Measurements from ENCODE around the gene MEN1. TPM values are rescaled to one million over a fixed set of nuclear protein-coding genes. Genes with fewer than 3 reads are reported as not detected.

MEN1 gene
- total and polyA plus RNA-seq, 2 of the 13 experiments (the other 11 are each of a cell fraction or from before 2014, with no cell fraction given): 20.5 to 27.3 TPM

DNA sequence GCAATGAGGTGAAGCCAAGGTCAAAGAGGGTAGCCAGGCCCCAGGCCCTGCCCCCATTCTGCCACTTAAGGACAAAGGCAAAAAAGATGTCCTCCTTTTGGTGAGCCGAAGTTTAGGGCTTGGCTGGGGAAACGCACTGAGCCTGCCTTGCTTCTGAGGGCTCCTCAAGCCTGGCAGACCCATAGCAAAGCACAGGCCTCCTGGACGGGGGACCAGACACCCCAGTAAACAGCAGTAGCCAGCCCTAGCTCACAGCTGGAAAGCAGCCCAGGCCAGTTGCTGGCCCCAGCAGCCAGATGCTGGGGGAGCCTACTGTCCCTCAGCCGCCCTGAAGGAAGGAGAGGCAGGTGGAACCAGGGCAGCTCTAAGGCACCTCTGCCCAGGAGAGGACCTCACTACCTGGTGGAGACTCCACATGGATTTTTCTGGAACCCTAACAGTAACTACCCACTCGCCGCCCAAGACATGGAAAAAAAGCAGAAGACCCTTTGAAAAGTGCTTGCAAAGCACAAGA is 46.8 kb downstream of the MEN1 start (continued):
- TF ChIP-seq, protein P1, sequence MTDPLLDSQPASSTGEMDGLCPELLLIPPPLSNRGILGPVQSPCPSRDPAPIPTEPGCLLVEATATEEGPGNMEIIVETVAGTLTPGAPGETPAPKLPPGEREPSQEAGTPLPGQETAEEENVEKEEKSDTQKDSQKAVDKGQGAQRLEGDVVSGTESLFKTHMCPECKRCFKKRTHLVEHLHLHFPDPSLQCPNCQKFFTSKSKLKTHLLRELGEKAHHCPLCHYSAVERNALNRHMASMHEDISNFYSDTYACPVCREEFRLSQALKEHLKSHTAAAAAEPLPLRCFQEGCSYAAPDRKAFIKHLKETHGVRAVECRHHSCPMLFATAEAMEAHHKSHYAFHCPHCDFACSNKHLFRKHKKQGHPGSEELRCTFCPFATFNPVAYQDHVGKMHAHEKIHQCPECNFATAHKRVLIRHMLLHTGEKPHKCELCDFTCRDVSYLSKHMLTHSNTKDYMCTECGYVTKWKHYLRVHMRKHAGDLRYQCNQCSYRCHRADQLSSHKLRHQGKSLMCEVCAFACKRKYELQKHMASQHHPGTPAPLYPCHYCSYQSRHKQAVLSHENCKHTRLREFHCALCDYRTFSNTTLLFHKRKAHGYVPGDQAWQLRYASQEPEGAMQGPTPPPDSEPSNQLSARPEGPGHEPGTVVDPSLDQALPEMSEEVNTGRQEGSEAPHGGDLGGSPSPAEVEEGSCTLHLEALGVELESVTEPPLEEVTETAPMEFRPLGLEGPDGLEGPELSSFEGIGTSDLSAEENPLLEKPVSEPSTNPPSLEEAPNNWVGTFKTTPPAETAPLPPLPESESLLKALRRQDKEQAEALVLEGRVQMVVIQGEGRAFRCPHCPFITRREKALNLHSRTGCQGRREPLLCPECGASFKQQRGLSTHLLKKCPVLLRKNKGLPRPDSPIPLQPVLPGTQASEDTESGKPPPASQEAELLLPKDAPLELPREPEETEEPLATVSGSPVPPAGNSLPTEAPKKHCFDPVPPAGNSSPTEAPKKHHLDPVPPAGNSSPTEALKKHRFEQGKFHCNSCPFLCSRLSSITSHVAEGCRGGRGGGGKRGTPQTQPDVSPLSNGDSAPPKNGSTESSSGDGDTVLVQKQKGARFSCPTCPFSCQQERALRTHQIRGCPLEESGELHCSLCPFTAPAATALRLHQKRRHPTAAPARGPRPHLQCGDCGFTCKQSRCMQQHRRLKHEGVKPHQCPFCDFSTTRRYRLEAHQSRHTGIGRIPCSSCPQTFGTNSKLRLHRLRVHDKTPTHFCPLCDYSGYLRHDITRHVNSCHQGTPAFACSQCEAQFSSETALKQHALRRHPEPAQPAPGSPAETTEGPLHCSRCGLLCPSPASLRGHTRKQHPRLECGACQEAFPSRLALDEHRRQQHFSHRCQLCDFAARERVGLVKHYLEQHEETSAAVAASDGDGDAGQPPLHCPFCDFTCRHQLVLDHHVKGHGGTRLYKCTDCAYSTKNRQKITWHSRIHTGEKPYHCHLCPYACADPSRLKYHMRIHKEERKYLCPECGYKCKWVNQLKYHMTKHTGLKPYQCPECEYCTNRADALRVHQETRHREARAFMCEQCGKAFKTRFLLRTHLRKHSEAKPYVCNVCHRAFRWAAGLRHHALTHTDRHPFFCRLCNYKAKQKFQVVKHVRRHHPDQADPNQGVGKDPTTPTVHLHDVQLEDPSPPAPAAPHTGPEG (CRISPR knock-in tag; IDR thresholded peaks at IDR 0.05): 0 out of 2 replicates have a peak, but pooled peaks have one; percentile 29
- no peak for TF ChIP-seq PAX8 (CRISPR knock-in tag; IDR thresholded peaks at IDR 0.05; ENCODE audit: borderline replicate concordance)
- no peak for TF ChIP-seq ZNF768 (CRISPR knock-in tag; IDR thresholded peaks at IDR 0.05)

GRCh38 chr11:64762674-64763525 is 47.5 kb downstream of the MEN1 start:
- intact Hi-C loops (cut with micrococcal nuclease; ENCODE audit: unreplicated experiment): no loop called here
- ATAC-seq: no peak
- TF ChIP-seq AKAP8 (CRISPR knock-in tag; IDR thresholded peaks at IDR 0.05) (peak; percentile 55; the same call in 1 of the 2 replicates), ZFP91 (CRISPR knock-in tag; IDR thresholded peaks at IDR 0.05; ENCODE audit: borderline replicate concordance) (0 out of 2 replicates have a peak, but pooled peaks have one; percentile 18)
- TF ChIP-seq, protein P2, sequence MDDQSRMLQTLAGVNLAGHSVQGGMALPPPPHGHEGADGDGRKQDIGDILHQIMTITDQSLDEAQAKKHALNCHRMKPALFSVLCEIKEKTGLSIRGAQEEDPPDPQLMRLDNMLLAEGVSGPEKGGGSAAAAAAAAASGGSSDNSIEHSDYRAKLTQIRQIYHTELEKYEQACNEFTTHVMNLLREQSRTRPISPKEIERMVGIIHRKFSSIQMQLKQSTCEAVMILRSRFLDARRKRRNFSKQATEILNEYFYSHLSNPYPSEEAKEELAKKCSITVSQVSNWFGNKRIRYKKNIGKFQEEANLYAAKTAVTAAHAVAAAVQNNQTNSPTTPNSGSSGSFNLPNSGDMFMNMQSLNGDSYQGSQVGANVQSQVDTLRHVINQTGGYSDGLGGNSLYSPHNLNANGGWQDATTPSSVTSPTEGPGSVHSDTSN (CRISPR knock-in tag; IDR thresholded peaks at IDR 0.05; ENCODE audit: borderline replicate concordance): no peak

More at GRCh38 chr11:64762674-64763525, 47.5 kb downstream of the MEN1 start:
- ChIA-PET POLR2A (interaction anchor here (0.7 to 3.8 kb wide), 3 partner anchors 10 to 59 kb away, joined by 3 to 23 read pairs (median 4); partner anchors contain the start of gene SF1), CTCF (ENCODE audit: low intra/inter-chr PET ratio, low total read pairs) (no interaction called here)
- WGBS (ENCODE audit: low lambda C conversion rate): 85% methylated on average over 13 of the region's 13 CpGs
- H3K9me3 ChIP-seq (ENCODE audit: low read length): no peaks in the 10 kb centered on the region
- no peak overlapping the region for H3K4me3 ChIP-seq (replicated peaks in 1 of 3; ENCODE audit: insufficient read depth in 1 of 3, low read depth in 2 of 3, low read length in 3 of 3)
- no peak overlapping the region for H3K9ac ChIP-seq (ENCODE audit: insufficient read depth, low read depth, low read length)
- FAIRE-seq (no peak), DNase-seq (ENCODE audit: low spot score) (no peak)
- H3K4me1 ChIP-seq (ENCODE audit: insufficient read depth, low read length): peaks cover 27% of the 10 kb centered on the region
- no peak overlapping the region for H3K4me2 ChIP-seq (ENCODE audit: low read depth, low read length)
- H3K79me2 ChIP-seq (ENCODE audit: insufficient read depth, low read length): peaks cover 4% of the 10 kb centered on the region
- H3K27me3 ChIP-seq (ENCODE audit: control insufficient read depth in 1 of 2, insufficient read depth in 2 of 2, low read length in 2 of 2): no peaks in the 10 kb centered on the region
- H3K36me3 ChIP-seq (replicated peaks in 1 of 2; ENCODE audit: control insufficient read depth in 1 of 2, insufficient read depth in 2 of 2, low read length in 2 of 2): peaks cover 28 to 45% of the 10 kb centered on the region in 2 experiments
- in situ Hi-C loops (cut with HindIII; ENCODE audit: extremely low pct_ligation_motif_present, low pct_unique_long_range_greater_than_20kb): no loop called here
- no peak overlapping the region for H2AFZ ChIP-seq (ENCODE audit: low read length)
- no peak overlapping the region for H3K27ac ChIP-seq (ENCODE audit: extremely low read length, insufficient read depth, low read length)
- no TSS peak for BruUV-seq (replicated peaks)
- H4K20me1 ChIP-seq (ENCODE audit: insufficient read depth, low read length): peaks cover 49% of the 10 kb centered on the region

All from HepG2 (cell line).